Right atrium auricular region (tissue), 2 donors: ENCODE results near the gene PCTP. TPM values are rescaled to one million over a fixed set of nuclear protein-coding genes. Genes with fewer than 3 reads are reported as not detected.
A peak's percentile ranks its signal among the peaks of the same experiment; 100 is the strongest.

ENCODE experiments used
- DNase-seq: peaks from one replicate; pipeline ENCODE4 v3.0.0-alpha.2; 2019; ENCODE audit warnings: low spot score
- H3K27ac ChIP-seq, 2 donors: fragments of 200-600 bp; sonication (generic); 1 replicate in 1 of 2; 2 replicates in 1 of 2; pipeline ENCODE4 v1.5.1; 2016 to 2019
- H3K27me3 ChIP-seq, 2 donors: fragments of 200-600 bp; sonication (generic); one replicate each; pipeline versions ENCODE4 v1.5.1 to v1.6.0; 2017 to 2019
- H3K36me3 ChIP-seq: fragments of 200-600 bp; sonication (generic); one replicate; pipeline ENCODE4 v1.5.1; 2016
- H3K4me1 ChIP-seq, 2 donors: fragments of 200-600 bp; sonication (generic); one replicate each; pipeline versions ENCODE4 v1.5.1 to v1.6.0; 2017 to 2019
- H3K4me3 ChIP-seq, 2 donors: fragments of 200-600 bp; sonication (generic); 1 replicate in 1 of 2; 2 replicates in 1 of 2; pipeline ENCODE4 v1.5.1; 2017 to 2019; ENCODE audit warnings: mild to moderate bottlenecking in 1 of 2, moderate library complexity in 1 of 2
- H3K9me3 ChIP-seq, 2 donors: fragments of 200-600 bp; sonication (generic); one replicate each; pipeline ENCODE4 v1.5.1; 2019
- total RNA-seq, 2 donors: library from RNA; depleted of rRNA; stranded (reverse); fragments of >200 nt; gene quantifications; one replicate each; pipeline ENCODE4 v1.1.0, GENCODE V29; 2016
- TF ChIP-seq, protein P1 (sequence below), 2 donors: fragments of 200-600 bp; sonication (generic); IDR thresholded peaks; one replicate each; pipeline ENCODE4 v1.5.1; 2019; ENCODE audit warnings: antibody characterized with exemption in 2 of 2

The PCTP gene
- total RNA-seq, 2 donors from 2014 or later: 15.1 to 27.0 TPM

DNA sequence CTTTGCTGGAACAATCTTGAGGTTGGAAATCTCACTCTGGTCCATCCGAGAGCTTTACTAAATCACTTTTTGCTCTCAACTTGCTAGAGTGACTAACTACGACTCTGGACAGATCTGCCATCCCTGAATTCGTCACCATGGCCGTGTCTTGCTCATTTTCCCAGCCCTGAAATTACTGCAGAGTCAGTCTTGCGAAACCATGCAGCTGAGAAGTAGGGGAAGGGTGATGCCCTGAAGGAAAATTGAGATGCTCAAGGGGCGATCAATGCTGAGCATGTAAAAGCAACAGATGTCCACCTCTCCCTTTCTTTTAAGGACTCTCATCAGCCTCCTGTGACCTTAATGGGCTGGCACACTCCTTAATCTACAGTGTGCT lies 18.8 kb downstream of the PCTP start:
- no peak for DNase-seq
- Histone ChIP-seq H3K27me3 (no peaks in the 10 kb centered on the region), H3K4me1 (peaks cover 0 to 20% of the 10 kb centered on the region in 2 donors), H3K9me3 (no peaks in the 10 kb centered on the region), H3K36me3 (peaks cover 33% of the 10 kb centered on the region), H3K27ac (peak overlapping the region in 1 of 2 donors; percentile 48), H3K4me3 (no peak overlapping the region)
- TF ChIP-seq, protein P1, sequence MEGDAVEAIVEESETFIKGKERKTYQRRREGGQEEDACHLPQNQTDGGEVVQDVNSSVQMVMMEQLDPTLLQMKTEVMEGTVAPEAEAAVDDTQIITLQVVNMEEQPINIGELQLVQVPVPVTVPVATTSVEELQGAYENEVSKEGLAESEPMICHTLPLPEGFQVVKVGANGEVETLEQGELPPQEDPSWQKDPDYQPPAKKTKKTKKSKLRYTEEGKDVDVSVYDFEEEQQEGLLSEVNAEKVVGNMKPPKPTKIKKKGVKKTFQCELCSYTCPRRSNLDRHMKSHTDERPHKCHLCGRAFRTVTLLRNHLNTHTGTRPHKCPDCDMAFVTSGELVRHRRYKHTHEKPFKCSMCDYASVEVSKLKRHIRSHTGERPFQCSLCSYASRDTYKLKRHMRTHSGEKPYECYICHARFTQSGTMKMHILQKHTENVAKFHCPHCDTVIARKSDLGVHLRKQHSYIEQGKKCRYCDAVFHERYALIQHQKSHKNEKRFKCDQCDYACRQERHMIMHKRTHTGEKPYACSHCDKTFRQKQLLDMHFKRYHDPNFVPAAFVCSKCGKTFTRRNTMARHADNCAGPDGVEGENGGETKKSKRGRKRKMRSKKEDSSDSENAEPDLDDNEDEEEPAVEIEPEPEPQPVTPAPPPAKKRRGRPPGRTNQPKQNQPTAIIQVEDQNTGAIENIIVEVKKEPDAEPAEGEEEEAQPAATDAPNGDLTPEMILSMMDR (IDR thresholded peaks at IDR 0.05): no peak

DNA sequence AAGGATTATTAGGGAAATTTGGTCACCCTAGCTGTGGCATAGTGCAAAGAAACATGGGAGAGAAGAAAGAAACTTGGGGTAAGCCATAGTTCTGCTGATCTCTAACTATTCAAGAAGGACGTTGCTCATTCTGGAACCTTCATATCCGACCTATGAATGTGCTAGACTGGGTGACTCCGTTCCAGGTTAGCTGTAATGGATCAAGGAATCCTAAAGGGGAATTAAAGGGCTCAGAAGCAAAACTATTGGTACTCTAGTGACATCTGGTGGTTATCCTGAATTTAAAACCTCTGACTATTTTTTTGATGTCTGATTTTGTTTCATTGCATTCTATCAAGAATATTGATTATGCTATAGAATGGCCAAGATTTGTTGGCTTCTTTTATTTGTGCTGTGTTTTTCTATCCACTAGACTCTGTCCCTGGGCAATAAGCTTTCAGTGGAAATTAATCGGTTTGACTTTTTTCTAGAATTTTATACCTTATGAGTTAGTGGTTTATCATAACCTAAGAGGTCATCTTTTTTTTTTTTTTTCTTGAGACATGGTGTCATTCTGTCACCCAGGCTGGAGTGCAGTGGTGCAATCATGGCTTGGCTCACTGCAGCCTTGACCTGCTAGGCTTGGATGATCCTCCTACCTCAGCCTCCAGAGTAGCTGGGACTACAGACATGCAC lies 19.5 kb downstream of the PCTP start:
- Histone ChIP-seq H3K36me3 (peaks cover 40% of the 10 kb centered on the region), H3K4me1 (peaks cover 0 to 14% of the 10 kb centered on the region in 2 donors), H3K9me3 (no peaks in the 10 kb centered on the region), H3K27ac (peak overlapping the region in 1 of 2 donors; percentile 7), H3K27me3 (no peaks in the 10 kb centered on the region), H3K4me3 (no peak overlapping the region)
- DNase-seq: no peak
- TF ChIP-seq, protein P1 (IDR thresholded peaks at IDR 0.05): peak; percentile 34 to 78

DNA sequence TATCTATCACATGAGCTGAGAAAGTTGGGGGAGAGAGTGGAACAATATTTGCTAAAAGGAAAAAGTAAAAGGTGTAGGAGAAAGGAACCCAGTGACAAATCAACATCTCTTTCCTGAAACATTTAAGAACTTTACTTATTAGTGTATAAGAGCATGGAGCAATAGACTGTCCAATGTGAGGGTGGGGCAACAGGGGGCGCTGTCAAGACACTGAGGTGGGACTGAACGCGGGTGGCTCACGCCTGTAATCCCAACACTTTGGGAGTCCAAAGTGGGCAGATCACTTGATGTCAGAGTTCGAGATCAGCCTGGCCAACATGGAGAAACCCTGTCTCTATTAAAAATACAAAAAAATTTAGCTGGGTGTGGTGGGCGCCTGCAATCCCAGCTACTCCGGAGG lies 21.2 kb downstream of the PCTP start:
- Histone ChIP-seq H3K27ac (no peak overlapping the region), H3K4me3 (no peak overlapping the region), H3K36me3 (peaks cover 57% of the 10 kb centered on the region), H3K9me3 (no peaks in the 10 kb centered on the region), H3K4me1 (peaks cover 0 to 14% of the 10 kb centered on the region in 2 donors), H3K27me3 (no peaks in the 10 kb centered on the region)
- TF ChIP-seq, protein P1 (IDR thresholded peaks at IDR 0.05): no peak
- no peak for DNase-seq

DNA sequence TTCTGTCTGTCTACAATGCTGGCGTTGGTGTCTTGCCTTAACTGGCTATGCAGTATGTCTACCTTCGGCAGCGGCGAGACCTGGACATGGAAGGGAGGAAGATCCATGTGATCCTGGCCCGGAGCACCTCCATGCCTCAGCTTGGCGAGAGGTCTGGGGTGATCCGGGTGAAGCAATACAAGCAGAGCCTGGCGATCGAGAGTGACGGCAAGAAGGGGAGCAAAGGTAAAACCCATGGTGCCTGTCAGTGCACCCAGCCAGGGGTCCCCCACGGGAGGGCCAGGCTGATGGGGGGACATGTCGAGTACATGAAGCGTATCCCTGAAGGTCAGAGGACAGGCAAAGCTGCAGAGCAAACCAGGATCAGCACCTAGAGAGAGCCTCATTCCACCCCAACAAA lies 22.8 kb downstream of the PCTP start:
- Histone ChIP-seq H3K36me3 (peaks cover 58% of the 10 kb centered on the region), H3K4me3 (no peak overlapping the region), H3K27ac (no peak overlapping the region), H3K27me3 (no peaks in the 10 kb centered on the region), H3K9me3 (no peaks in the 10 kb centered on the region), H3K4me1 (peaks cover 0 to 14% of the 10 kb centered on the region in 2 donors)
- no peak for DNase-seq
- TF ChIP-seq, protein P1 (IDR thresholded peaks at IDR 0.05): no peak

DNA sequence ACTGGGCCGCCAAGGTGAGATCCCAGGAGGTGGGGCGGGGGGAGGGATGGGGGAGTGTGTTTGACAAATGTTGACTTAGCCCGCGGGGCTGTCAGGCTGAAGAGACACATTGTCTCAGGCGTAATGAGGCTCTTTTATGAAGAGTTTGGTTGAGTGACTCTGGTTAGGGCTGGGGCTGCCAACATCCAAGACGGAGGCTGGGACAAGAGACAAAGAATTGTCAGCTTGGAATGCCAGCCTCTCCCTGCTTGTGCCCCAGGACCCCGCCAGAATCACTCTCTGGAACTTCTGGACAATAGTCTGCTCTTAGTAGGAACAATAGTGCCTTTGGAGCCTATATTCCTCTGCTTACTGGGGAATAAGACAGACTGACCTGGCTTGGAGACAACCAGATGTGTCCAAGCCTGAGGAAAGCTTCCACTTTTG lies 24.0 kb downstream of the PCTP start:
- H3K36me3 ChIP-seq: peaks cover 58% of the 10 kb centered on the region
- TF ChIP-seq, protein P1 (IDR thresholded peaks at IDR 0.05): no peak
- H3K27ac ChIP-seq: no peak overlapping the region
- H3K9me3 ChIP-seq: no peaks in the 10 kb centered on the region
- no peak overlapping the region for H3K4me3 ChIP-seq
- no peak for DNase-seq
- peaks cover 0 to 8% of the 10 kb centered on the region in 2 donors for H3K4me1 ChIP-seq
- H3K27me3 ChIP-seq: no peaks in the 10 kb centered on the region

DNA sequence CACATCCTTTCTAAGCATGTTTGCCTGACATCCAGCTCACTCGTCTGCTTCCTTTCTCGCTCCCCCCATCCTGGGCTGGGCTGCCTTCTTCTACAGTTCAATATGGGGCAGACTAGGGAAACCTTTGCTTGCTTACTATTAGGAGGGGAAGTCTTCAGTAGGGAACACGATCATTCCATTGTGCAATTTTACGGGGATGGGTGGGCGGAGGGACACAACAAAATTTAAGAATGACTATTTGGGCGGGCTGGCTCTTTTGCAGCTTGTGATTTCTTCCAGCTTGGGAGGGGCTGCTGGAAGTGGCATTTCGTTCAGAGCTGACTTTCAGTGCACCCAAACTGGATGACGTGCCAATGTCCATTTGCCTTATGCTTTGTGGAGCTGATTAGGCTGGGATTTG lies 25.4 kb downstream of the PCTP start:
- no peak overlapping the region for H3K27ac ChIP-seq
- DNase-seq: no peak
- no peak overlapping the region for H3K4me3 ChIP-seq
- peaks cover 53% of the 10 kb centered on the region for H3K36me3 ChIP-seq
- H3K9me3 ChIP-seq: no peaks in the 10 kb centered on the region
- no peaks in the 10 kb centered on the region for H3K27me3 ChIP-seq
- H3K4me1 ChIP-seq: no peaks in the 10 kb centered on the region
- TF ChIP-seq, protein P1 (IDR thresholded peaks at IDR 0.05): no peak
